ENCODE data around the gene TTC16.

Gene TTC16

DNA sequence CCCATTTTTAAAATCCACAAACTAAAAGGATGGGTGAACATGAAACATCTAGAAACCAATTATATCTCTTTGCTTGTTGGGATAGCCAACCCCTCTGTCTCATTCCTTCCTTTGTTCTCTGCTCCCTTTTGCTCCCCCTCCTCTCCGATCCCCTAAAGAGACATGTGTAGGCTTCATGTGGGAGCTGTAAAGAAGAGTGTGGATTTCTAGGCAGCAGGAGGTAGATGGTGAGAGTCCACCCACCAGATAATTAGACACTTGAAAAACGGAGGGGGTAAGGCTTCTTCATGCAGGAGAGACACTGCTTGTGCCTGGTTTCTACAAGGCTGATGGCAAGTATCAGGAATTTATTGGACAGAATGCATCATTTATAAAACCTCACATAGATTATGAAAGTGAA is 36.4 kb upstream of the TTC16 start:
- ChIA-PET CTCF (no interaction called here), POLR2A (no interaction called here)
- TF ChIP-seq, protein P1, sequence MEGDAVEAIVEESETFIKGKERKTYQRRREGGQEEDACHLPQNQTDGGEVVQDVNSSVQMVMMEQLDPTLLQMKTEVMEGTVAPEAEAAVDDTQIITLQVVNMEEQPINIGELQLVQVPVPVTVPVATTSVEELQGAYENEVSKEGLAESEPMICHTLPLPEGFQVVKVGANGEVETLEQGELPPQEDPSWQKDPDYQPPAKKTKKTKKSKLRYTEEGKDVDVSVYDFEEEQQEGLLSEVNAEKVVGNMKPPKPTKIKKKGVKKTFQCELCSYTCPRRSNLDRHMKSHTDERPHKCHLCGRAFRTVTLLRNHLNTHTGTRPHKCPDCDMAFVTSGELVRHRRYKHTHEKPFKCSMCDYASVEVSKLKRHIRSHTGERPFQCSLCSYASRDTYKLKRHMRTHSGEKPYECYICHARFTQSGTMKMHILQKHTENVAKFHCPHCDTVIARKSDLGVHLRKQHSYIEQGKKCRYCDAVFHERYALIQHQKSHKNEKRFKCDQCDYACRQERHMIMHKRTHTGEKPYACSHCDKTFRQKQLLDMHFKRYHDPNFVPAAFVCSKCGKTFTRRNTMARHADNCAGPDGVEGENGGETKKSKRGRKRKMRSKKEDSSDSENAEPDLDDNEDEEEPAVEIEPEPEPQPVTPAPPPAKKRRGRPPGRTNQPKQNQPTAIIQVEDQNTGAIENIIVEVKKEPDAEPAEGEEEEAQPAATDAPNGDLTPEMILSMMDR (IDR thresholded peaks at IDR 0.05; ENCODE audit: insufficient read depth, low read length, missing control alignments): no peak
- no peak overlapping the region for H3K4me3 ChIP-seq (ENCODE audit: low read depth, low read length)
- no peak for DNase-seq (ENCODE audit: low read depth, low spot score)

GRCh38 chr9:127680226-127680625 is 35.7 kb upstream of the TTC16 start:
- DNase-seq (ENCODE audit: low read depth, low spot score): no peak
- CTCF ChIA-PET: no interaction called here
- TF ChIP-seq, protein P1 (IDR thresholded peaks at IDR 0.05; ENCODE audit: insufficient read depth, low read length, missing control alignments): no peak
- H3K4me3 ChIP-seq (ENCODE audit: low read depth, low read length): no peak overlapping the region
- POLR2A ChIA-PET: no interaction called here

GRCh38 chr9:127680846-127681245 is 35.0 kb upstream of the TTC16 start:
- no peak for DNase-seq (ENCODE audit: low read depth, low spot score)
- ChIA-PET POLR2A (no interaction called here), CTCF (no interaction called here)
- TF ChIP-seq, protein P1 (IDR thresholded peaks at IDR 0.05; ENCODE audit: insufficient read depth, low read length, missing control alignments): no peak
- H3K4me3 ChIP-seq (ENCODE audit: low read depth, low read length): no peak overlapping the region

- TF ChIP-seq, protein P1 (IDR thresholded peaks at IDR 0.05; ENCODE audit: insufficient read depth, low read length, missing control alignments): no peak
- no peak for DNase-seq (ENCODE audit: low read depth, low spot score)
- ChIA-PET POLR2A (interaction anchor here (1.7 kb wide), 1 partner anchor 15 kb away, joined by 5 read pairs; no protein-coding TSS in a partner anchor), CTCF (interaction anchor here (1.1 to 1.2 kb wide), 2 partner anchors 13 to 52 kb away, joined by 3 to 5 read pairs; partner anchors contain the start of gene TOR2A)
- H3K4me3 ChIP-seq (ENCODE audit: low read depth, low read length): no peak overlapping the region
Observed at GRCh38 chr9:127682351-127683136, 33.3 kb upstream of the TTC16 start.

GRCh38 chr9:127683723-127684122 is 32.2 kb upstream of the TTC16 start:
- DNase-seq (ENCODE audit: low read depth, low spot score): peak; percentile 44
- H3K4me3 ChIP-seq (ENCODE audit: low read depth, low read length): no peak overlapping the region
- TF ChIP-seq, protein P1 (IDR thresholded peaks at IDR 0.05; ENCODE audit: insufficient read depth, low read length, missing control alignments): no peak
- ChIA-PET CTCF (interaction anchor here (0.9 to 1.4 kb wide), 7 partner anchors 11 to 186 kb away, joined by 3 to 5 read pairs (median 3); partner anchors contain the start of genes PTRH1, TOR2A and TTC16), POLR2A (interaction anchor here (0.5 to 1.7 kb wide), 6 partner anchors 9 to 109 kb away, joined by 3 to 5 read pairs (median 3); no protein-coding TSS in a partner anchor)

DNA sequence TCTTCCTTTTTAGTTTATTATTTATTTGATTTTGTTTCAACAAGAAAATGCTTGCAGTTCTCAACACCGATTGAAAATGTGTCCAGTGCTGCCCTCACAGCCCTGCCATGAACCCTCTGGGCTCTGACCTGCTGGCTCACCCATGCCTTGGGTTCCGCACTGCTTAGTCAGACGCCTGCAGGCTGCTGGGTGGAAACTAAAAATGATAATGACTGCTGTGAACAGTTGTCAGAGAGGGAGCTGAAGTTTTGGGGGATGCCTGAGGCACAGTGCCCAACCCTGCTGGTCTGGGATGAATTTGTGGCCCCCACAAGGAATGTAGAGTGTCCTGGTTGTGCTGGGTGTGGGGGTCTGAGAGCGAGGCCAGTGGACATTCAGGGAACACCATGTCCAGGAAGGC is 31.3 kb upstream of the TTC16 start:
- TF ChIP-seq, protein P1 (IDR thresholded peaks at IDR 0.05; ENCODE audit: insufficient read depth, low read length, missing control alignments): no peak
- no peak for DNase-seq (ENCODE audit: low read depth, low spot score)
- no peak overlapping the region for H3K4me3 ChIP-seq (ENCODE audit: low read depth, low read length)
- POLR2A ChIA-PET: interaction anchor here (1.6 to 1.7 kb wide), 2 partner anchors 8 to 17 kb away, joined by 3 to 5 read pairs; no protein-coding TSS in a partner anchor
- CTCF ChIA-PET: interaction anchor here (0.6 to 2.3 kb wide), 8 partner anchors 16 to 237 kb away, joined by 3 to 6 read pairs (median 4); partner anchors contain the start of genes PTRH1, TOR2A and TTC16

Data from AG04449 (cell line).